NOMO-1 treated with DMSO at 0.1 percent for 48 hours (cell line): Measurements from ENCODE around the gene ENGASE.
A peak's percentile ranks its signal among the peaks of the same experiment; 100 is the strongest.
"Not testable (repeated sequence)": the region's sequence is repeated elsewhere in the genome, so short reads cannot be mapped to it uniquely, and the experiment has no call there.

Source experiments
- DNase-seq: peaks from one replicate; lab custom pipeline; 2025; ENCODE audit not compliant: unreplicated experiment; lab: John Stamatoyannopoulos, UW

ENGASE gene

DNA sequence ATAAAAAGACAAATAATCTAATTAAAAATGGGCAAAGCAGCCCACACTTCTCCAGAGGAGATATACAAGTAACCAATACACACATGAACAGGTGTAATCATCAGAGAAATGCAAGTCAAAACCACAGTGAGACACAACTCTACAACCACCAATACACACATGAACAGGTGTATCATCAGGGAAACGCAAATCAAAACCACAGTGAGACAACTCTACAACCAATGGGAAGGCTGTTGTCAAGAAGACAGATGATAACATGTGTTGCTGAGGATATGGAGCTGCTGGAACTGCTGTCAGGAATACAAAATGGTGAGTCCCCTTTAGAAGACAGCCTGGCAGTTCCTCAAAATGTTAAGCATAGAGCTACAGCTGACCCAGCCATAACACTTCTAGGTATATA is 22.5 kb upstream of the ENGASE start:
- no peak for DNase-seq

DNA sequence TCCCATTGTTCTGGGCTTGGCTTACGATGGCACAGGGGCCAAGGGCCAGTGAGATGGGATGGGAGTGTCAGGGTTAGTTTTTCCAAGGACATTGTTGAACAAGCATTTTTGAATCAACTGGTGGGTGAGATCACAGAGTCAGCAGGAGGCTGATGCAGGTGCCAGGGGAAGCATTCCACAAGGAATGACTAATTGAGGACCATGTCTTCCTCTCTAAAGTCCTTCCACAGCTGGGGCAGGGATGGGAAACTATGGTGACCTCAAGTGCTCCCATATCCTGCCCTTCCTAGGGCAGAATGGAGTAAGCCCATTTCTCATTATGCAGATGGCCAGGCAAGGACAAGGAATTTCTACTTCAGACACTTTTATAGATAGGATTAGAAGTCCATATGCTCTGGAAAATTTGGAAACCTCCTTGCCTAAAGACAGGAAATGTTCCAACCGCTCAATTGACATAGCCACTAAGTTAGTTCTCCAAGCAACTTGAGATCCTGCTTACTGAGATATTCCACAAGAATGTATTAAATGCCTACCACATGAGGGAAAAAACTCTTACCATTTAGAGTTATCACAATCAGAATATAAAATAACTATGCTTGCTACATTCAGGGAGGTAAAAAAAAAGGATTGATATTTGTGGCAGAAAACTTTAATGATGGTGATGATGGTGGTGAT is 21.2 kb upstream of the ENGASE start:
- no peak for DNase-seq

DNA sequence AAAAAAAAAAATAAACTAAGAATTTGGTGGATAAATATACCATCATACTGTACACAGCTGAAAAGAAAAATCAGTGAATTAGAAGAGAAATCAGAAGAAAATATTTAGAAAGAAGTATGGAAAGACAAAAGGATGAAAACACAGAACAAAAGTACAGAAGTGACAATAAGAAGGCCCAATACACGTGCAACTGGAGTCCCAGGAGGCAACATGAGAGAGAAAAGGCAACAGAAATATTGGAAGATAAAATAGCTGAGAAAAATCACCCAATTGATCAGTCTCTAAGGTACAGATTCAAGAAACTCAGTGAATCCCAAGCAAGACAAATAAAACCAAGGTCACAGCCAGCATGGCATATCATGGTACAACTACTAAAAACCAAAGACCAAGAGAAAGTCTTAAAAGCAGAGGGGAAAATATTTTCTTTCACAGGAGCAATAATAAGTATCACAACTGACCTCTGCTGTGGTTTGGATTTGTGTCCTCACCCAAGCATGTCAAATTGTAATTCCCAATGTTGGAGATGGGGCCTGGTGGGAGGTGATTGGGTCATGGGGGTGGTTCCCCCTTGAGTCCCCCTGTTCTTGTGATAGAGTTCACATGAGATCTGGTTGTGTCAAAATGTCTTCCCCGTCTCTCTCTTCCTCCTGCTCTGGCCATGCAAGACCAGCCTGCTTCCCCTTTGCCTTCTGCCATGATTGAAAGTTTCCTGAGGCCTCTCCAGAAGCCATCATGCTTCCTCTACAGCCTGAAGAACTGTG is 20.2 kb upstream of the ENGASE start:
- no peak for DNase-seq

DNA sequence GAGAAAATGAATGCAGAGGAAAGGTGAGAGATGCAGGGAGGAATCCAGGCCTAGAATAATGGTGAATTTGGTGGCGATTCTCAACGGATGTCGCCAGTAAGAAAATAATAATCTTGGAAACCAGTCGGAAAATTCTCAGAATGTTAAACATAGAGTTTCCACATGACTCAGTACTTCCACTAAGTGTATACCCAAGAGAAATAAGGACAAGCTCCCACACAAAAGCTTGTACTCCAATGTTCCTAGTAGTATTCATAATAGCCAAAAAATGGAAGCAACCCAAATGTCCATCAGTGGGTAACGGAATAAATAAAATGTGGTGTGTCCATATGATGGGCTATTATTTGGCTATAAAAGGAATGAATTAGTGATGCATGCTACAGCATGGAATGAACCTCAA is 19.4 kb upstream of the ENGASE start:
- no peak for DNase-seq

DNA sequence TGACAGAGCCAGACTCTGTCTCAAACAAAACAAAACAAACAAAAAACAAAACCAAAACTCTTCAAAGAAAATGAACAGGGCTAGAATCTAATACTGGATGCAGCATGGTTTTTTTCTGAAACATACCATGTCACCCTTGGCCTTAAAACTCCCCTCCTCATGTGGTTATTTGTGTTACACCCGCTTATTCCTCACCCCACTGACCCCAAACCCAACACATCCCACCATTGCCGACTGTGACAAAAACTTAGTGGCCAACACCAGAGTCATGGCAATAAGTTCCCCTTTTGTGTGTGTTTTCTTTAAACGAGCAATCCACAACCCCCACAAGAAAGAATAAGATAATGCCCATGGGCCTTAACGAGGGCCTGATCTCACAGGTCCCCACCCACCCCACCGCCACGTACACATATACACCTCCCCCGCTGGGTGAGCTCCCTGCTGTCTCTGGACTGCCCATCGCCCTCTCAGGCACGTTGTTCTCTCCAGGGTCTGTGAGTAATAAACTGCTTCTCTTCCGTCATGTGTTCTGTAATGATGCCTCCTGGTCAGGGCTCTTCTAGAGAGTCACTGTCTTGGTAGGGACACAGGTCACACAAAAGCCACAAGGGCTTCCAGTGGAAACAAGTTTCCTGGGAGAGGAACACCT is 16.8 kb upstream of the ENGASE start:
- peak; percentile 28 for DNase-seq

DNA sequence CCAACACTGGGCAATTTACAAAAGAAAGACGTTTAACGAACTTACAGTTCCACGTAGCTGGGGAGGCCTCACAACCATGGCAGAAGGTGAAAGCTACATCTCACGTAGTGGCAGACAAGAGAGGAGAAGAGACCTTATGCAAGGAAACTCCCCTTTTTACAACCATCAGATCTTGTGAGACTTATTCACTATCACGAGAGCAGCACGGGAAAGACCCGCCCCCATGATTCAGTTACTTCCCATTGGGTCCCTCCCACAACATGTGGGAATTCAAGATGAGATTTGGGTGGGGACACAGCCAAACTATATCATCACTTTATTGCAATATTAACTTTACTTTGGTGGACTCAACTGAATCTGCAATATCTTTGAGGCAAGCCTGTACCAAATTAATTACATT is 11.9 kb upstream of the ENGASE start:
- DNase-seq, result peak; percentile 42

DNA sequence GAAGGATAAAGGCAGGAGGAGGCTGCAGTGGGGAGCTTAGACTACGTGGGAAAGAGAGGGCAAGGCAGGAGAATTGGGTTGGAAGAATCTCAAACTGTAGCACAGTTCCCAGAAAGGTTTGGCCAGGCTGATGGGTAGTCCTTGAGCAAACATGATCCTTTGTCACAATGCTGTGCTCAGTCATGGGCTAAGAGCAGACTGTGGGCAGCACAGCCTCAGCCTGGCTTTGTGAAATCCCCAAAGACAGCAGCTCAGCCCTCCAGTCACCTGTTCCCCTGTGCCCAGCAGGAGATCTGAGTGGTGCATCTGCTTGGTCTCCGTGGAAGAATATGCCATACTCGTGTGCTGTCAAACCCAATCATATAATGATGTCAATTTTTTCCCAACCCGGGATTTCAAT is 10.6 kb upstream of the ENGASE start:
- DNase-seq, result no peak

DNA sequence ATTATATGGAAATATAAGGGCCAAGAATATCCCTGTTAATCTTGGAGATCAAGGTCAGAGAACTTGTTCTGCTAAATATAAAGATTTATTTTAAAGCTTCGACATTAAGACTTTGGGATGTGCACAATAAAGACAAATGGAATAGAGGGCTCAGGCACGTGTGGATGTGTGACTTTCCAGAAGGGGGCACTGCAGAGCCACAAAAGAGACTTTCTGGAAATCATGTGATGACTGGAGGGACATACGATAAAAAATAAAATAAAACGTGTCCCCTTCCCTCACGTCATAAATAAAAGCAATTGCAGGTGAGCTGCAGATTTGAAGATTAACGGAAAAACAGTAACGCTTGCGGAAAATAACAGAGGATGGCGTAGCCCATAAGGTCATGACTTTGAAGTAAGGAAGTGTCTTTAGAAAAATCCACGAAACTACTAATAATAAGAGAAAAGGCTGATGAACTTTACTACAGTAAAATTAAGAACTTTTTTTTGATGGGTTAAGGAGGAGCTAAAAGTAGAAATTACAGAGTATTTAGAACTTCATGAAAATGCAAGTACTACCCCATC is 9.4 kb upstream of the ENGASE start:
- peak; percentile 36 for DNase-seq

DNA sequence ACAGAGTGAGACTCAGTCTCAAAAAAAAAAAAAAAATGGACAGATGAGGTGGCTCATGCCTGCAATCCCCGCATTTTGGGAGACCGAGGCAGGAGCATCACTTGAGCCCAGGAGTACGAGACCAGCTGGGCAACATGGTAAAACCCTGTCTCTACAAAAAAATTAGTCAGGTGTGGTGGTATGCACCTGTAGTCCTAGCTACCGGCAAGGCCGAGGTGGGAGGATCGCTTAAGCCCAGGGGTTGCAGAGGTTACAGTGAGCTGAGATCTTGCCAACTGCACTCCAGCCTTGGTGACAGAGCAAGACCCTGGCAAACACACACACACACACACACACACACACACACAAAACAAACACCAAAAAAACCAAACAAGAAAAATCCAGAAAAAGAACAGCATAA is 7.7 kb upstream of the ENGASE start:
- no peak for DNase-seq

DNA sequence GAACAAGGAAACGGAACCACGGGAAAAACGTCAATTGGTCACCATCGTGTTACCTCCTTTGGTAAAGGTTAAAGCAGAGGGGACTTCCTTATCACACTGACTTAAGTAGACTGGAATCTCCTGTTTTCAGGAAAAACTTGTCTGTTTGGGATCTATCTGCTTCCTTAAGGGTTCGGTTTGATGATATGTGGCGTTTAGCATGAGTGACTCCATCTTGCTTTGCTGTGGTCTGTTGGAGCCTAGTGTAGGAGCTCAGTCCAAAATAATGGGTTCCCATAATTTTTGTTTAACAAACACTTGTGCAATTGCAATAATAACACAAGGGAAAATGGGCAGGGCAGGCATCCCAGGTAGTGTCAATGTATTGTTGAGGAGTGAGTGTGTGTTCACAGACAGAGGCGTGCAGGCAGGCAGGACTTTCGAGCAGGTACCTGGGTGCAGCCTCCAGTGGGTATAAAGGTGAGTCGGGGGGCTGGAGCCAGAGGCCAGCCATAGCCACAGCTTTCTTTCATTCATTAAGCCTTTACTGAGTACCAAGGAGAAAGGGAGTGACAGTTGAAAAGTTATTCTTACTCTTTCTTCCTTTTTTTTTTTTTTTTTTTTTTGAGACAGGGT is 4.3 kb upstream of the ENGASE start:
- DNase-seq, result no peak

DNA sequence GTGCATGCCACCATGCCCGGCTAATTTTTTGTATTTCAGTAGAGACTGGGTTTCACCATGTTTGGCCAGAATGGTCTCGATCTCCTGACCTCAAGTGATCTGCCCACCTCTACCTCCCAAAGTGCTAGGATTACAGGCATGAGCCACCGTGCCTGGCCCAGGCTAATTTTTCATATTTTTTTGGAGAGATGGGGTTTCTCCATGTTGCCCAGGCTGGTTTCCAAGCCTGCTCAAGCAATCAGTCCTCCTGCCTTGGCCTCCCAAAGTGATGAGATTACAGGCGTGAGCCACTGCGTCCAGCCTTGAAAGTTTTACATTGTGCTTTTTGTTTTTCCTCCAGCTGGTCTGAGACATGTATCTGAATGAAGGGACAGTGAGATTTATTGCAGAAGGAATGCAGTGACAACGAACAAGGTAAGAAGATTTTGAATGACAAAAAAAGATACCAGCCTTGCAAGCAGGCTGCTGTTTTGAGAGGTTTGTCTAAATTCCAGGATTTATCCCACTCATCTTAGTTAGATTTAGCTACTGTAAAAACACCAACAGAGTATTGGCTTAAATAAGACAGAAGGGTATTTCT is 3.4 kb upstream of the ENGASE start:
- no peak for DNase-seq

DNA sequence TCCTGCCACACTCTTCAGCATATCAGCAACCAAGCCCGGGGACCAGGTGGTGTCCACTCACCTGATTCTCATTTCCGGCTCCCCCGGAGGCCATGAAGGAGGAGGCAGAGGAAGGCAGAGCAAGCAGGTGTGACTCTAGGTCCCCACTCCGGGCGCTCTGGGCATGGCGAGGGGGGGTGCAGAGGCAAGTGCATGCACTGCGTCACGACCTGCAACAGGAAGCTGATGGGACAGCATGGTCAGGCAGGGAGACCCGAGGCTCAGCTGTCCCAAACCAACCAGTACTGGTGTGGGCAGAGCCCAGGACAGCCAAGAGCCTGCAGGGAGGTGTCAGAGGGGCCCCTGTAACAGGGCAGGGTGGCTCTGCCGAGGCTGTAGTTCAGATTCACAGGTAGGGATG is 2.1 kb upstream of the ENGASE start:
- no peak for DNase-seq

DNA sequence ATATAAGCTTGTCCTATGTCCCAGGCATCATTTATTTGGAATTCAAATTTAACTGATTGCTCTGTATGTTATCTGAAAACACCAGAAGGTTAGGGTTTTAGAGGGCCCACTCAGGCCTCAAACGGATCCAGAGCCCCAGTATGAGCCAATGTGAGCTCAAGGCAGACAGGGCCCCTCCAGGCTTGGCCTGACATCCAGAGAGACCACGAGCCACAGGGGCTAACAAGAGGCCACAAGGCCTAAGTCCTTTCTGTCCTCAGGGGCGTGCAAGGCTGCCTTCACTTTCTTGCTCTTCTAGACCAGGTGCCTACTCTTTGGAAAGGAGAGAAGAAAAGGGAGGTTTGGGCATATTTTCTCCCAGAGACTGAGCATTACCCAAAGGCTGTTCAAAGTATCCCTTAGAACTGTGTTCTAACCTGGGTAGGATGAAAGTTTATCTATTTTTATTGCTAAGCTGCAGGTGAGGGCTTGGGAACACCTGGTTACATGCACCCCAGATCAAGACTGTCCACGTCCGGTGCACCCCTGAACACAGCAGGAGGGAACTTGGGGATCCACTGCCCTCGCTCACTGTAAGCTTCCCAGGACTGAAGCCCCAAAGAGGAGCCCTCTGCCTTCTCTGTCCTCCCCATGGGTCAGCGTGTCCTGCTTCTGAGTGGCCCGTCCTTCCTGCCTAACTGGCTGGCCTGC is 1.5 kb upstream of the ENGASE start:
- no peak for DNase-seq

DNA sequence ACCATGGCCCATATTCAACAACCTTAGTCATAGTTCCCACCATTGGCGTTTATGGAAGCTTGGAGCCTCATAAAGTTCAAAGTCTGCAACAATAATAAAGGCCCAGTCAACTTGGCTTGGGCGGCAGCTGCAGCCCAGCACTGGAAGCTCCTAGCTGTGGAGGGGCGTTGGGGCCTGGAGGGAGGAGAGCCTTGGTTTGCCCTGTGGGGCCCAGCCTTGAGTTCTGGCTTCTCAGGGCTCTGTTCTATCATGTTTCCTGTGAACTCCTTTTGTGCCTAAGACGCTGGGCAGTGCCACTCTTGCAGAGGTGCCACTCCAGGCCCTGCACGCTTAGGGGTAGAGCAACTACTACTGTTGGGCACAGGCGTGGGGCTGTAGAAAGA is 927 bp upstream of the ENGASE start:
- no peak for DNase-seq

DNA sequence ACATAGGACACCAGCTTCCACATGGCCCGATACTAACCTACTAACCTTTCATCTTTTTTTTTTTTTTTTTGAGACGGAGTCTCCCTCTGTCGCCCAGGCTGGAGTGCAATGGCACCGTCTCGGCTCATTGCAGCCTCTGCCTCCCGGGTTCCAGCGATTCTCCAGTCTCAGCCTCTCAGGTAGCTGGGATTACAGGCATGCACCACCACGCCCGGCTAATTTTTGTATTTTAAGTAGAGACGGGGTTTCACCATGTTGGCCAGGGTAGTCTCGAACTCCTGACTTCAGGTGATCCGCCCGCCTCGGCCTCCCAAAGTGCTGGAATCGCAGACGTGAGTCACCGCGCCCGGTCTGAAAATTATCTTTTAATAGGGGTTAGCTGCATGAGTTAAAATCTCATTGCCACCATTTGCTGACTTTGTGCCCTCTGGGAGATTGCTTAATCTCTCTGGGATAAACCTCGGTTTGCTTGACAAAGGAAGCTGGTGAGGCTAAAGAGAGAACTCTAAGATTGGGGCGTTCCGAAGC is 439 bp upstream of the ENGASE start:
- DNase-seq, result not testable (repeated sequence)

DNA sequence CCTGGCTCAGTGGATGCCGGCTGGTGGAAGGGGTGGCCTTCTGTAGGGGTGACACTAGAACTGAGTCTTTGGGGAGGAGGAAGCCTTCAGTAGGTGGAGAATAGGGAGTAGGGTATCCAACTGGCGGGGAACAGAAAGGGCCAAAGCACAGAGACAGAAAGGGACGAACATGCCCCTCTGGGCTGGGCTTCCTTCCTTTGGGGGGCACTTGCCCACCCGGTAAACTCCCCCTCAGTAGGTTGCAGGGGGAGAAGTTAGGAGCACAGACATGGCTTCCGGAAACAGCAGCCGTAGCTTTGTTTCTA is 774 bp downstream of the ENGASE start:
- DNase-seq, result no peak

DNA sequence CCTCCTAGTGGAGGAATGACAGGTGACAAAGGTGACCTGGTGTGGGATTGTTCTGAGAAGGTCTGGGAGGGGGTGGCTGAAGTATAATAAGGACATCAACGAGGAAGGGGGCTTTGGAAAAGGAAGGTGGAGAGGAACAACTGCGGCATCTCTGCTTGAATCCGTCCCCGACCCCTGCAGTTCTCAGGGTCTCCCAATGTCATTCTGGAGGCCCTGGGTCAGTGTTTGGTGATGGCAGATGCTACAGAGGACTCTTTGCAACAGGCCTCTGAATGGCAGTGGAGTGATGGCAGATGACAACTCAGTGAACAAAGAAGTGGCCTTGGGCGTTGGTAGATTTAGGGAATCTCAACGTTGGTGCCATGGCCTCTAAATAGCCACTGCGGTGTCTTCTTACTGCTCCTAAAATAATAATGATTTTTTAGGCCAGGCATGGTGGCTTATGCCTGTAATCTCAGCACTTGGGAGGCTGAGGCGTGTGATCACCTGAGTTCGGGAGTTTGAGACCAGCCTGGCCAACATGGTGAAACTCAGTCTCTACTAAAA is 1.3 kb downstream of the ENGASE start:
- DNase-seq, result no peak

DNA sequence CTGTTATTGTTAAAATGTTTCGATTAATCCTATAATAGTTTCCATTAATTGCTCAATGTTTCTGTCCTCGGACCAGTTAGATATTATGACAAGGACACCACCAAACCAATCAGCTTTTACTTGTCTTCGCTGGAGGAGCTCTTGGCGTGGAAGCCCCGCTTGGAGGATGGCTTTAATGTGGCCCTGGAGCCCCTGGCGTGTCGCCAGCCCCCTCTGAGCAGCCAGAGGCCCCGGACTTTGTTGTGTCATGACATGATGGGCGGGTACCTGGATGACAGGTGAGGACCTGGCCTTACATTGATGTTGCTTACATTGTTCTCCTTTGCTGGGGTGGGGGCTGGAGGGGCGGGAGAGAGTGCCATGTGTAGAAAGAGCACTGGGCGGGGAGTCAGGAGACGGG is 3.0 kb downstream of the ENGASE start:
- no peak for DNase-seq

DNA sequence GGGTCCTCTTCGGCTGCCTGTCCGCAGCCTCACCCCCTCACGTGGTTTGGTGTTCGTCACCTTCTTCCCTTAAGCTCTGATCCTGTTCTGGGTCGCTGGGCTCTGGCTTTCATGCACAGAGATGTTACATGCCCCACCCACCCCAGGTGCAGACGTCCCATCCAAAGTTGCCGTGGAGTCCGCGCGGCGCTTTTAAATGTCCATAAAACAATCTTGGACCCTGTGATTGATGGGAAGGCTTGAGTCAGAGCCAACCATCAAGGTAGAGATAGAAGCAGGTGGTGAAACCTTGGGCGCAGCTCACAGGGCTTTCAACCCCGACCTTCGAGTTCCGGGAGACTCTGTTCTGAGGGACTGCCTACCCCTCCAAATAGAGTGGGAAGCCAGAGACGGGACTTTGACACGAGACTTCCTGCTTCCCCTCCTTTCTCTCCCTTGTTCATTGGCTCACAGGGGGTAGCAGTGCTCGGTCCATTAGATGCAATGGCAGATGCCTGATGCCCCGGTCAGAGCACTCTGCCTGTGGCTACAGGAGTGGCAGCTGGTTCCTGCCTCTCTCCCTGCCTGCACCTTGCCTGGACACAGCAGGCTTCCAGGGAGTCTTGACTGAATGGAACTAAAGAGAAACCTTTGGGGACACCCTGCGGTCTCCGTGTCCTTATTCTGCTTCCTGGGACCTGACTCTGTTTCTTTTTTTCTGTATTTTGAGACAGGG is 4.0 kb downstream of the ENGASE start:
- no peak for DNase-seq
